CD14-positive monocyte (primary cell): ENCODE measurements around the gene MDN1. TPM values are rescaled to one million over a fixed set of nuclear protein-coding genes. Genes with fewer than 3 reads are reported as not detected.

ENCODE experiments used
- DNase-seq, 3 donors: peaks; one replicate each; pipeline ENCODE4 v3.0.0-alpha.2; 2011 to 2022
- H2AFZ ChIP-seq: 2 replicates; pipeline ENCODE4 v1.6.0; 2012; ENCODE audit warnings: mild to moderate bottlenecking, low read depth, low read length, inconsistent platforms; ENCODE audit not compliant: insufficient read depth, poor library complexity, severe bottlenecking
- H3K27ac ChIP-seq, 2 donors: 1 replicate in 1 of 2; 2 replicates in 1 of 2; pipeline ENCODE4 v1.5.1; 2012 to 2013; ENCODE audit warnings: low read length in 2 of 2, control low read depth in 1 of 2, inconsistent platforms in 1 of 2, low read depth in 1 of 2, mild to moderate bottlenecking in 1 of 2
- H3K27me3 ChIP-seq, 2 donors: one replicate each; pipeline versions ENCODE4 v1.6.0 to v1.6.1; 2011 to 2013; ENCODE audit warnings: low read length in 2 of 2; ENCODE audit not compliant: control insufficient read depth in 2 of 2, insufficient read depth in 2 of 2
- H3K36me3 ChIP-seq, 2 donors: replicated peaks in 1 of 2; 1 replicate in 1 of 2; 2 replicates in 1 of 2; pipeline versions ENCODE4 v1.5.1 to v1.6.1; 2012 to 2013; ENCODE audit warnings: low read length in 2 of 2, control low read depth in 1 of 2, inconsistent platforms in 1 of 2, mild to moderate bottlenecking in 1 of 2; ENCODE audit not compliant: insufficient read depth in 2 of 2, control insufficient read depth in 1 of 2
- H3K4me1 ChIP-seq, 2 donors: 1 replicate in 1 of 2; 2 replicates in 1 of 2; pipeline versions ENCODE4 v1.5.1 to v1.6.1; 2012 to 2013; ENCODE audit warnings: low read length in 2 of 2, control low read depth in 1 of 2, inconsistent platforms in 1 of 2, mild to moderate bottlenecking in 1 of 2, moderate library complexity in 1 of 2; ENCODE audit not compliant: insufficient read depth in 2 of 2, control insufficient read depth in 1 of 2
- H3K4me2 ChIP-seq: replicated peaks from 2 replicates; pipeline ENCODE3; 2012; ENCODE audit warnings: low read length, moderate library complexity, mild to moderate bottlenecking; ENCODE audit not compliant: poor library complexity, severe bottlenecking; ENCODE audit errors: extremely low read depth
- H3K4me3 ChIP-seq, 3 experiments: fragments of 200-600 bp in 1 of 3; sonication (generic) in 1 of 3; replicated peaks in 1 of 3; 1 replicate in 2 of 3; 2 replicates in 1 of 3; pipeline ENCODE4 v1.5.1; 2011 to 2013; ENCODE audit warnings: low read length in 3 of 3, mild to moderate bottlenecking in 3 of 3, control low read depth in 2 of 3, low read depth in 2 of 3, inconsistent platforms in 1 of 3, moderate library complexity in 1 of 3
- H3K79me2 ChIP-seq: 2 replicates; pipeline ENCODE4 v1.6.0; 2012; ENCODE audit warnings: mild to moderate bottlenecking, control low read depth, inconsistent platforms, low read length, moderate library complexity; ENCODE audit not compliant: insufficient read depth
- H3K9ac ChIP-seq: 2 replicates; pipeline ENCODE4 v1.6.0; 2017; ENCODE audit warnings: low read length, mild to moderate bottlenecking; ENCODE audit not compliant: insufficient read depth, poor library complexity, severe bottlenecking
- H3K9me3 ChIP-seq, 2 donors: replicated peaks in 1 of 2; 1 replicate in 1 of 2; 2 replicates in 1 of 2; pipeline versions ENCODE4 v1.5.1 to v1.6.1; 2012 to 2013; ENCODE audit warnings: low read length in 2 of 2, control low read depth in 1 of 2; ENCODE audit not compliant: control insufficient read depth in 1 of 2, insufficient read depth in 1 of 2
- H4K20me1 ChIP-seq: 2 replicates; pipeline ENCODE4 v1.6.0; 2012; ENCODE audit warnings: mild to moderate bottlenecking, low read length, control low read depth, moderate library complexity; ENCODE audit not compliant: insufficient read depth
- H3K27ac Mint-ChIP-seq, 7 donors: one replicate each; pipeline ENCODE4 v1.8.0; 2020; ENCODE audit warnings: mild to moderate bottlenecking in 7 of 7, mixed read lengths in 7 of 7, moderate library complexity in 6 of 7, inconsistent platforms in 2 of 7
- H3K27me3 Mint-ChIP-seq, 3 donors: one replicate each; pipeline ENCODE4 v1.8.0; 2021 to 2022; ENCODE audit warnings: low read depth in 3 of 3, mild to moderate bottlenecking in 3 of 3, mixed read lengths in 3 of 3, moderate library complexity in 3 of 3, inconsistent platforms in 1 of 3
- H3K36me3 Mint-ChIP-seq, 2 donors: one replicate each; pipeline ENCODE4 v1.8.0; 2020; ENCODE audit warnings: mixed read lengths in 2 of 2, inconsistent platforms in 1 of 2, mild to moderate bottlenecking in 1 of 2
- H3K4me1 Mint-ChIP-seq: one replicate; pipeline ENCODE4 v1.8.0; 2020; ENCODE audit warnings: mild to moderate bottlenecking, mixed read lengths
- H3K4me3 Mint-ChIP-seq, 2 donors: one replicate each; pipeline ENCODE4 v1.8.0; 2020; ENCODE audit warnings: mild to moderate bottlenecking in 2 of 2, mixed read lengths in 2 of 2, moderate library complexity in 1 of 2
- H3K9me3 Mint-ChIP-seq, 7 donors: one replicate each; pipeline ENCODE4 v1.8.0; 2020 to 2022; ENCODE audit warnings: mixed read lengths in 7 of 7, mild to moderate bottlenecking in 6 of 7, moderate library complexity in 6 of 7, inconsistent platforms in 2 of 7
- CTCF ChIP-seq: fragments of 200-600 bp; IDR thresholded peaks from one replicate; pipeline ENCODE4 v1.8.0; 2022; ENCODE audit warnings: antibody characterized with exemption, mild to moderate bottlenecking
- WGBS: methylation state at CpG from one replicate; pipeline ENCODE4 v1.1.5; 2013; ENCODE audit warnings: missing lambda C conversion rate; ENCODE audit not compliant: insufficient coverage; 5-methylcytosine and 5-hydroxymethylcytosine counted together
- intact Hi-C, 2 donors: fragments of 100-400 bp; cut with micrococcal nuclease; formaldehyde crosslinking; loops; one replicate each; pipeline versions ENCODE4 v1.15.0 to v1.15.1; 2023
- polyA plus RNA-seq, 3 donors: library from polyadenylated mRNA; depleted of rRNA in 1 of 3; unstranded in 2 of 3; stranded (reverse) in 1 of 3; fragments of 300-500 nt in 2 of 3; fragments of >200 nt in 1 of 3; fragmentation: Illumina TruSeq in 2 of 3; gene quantifications; 1 replicate in 2 of 3; 2 replicates in 1 of 3; pipeline ENCODE4 v1.2.3, GENCODE V29; 2012 to 2021

Gene MDN1
- polyA plus RNA-seq, 3 donors, result 0.61 to 6.6 (median 1.8) TPM

DNA sequence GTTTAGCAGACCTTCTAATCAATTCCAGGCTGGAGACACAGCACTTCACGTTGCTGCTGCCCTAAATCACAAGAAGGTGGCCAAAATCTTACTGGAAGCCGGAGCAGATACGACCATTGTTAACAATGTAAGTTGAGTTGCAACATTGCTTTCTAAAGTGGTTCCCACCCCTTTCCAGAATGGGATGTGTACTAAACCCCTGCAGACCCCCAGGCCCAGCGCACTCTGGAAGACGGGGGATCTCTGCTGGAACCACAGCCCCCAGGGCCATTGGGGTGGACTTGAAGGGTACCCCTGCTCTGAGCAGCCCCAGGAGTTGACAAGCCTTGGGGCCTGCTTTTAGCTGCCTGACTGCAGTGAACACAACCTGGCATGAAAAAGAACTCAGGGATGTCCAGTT lies 203.1 kb downstream of the MDN1 start:
- WGBS, result 93% methylated on average over 3 of the region's 5 CpGs
- no peak overlapping the region for H3K9ac ChIP-seq

GRCh38 chr6:89615882-89616281 lies 203.7 kb downstream of the MDN1 start:
- no peaks in the 10 kb centered on the region for H3K36me3 Mint-ChIP-seq

More for the DNA sequence above, 203.1 kb downstream of the MDN1 start:
- H3K27ac Mint-ChIP-seq, result no peak overlapping the region
- H3K27ac ChIP-seq, result no peak overlapping the region
- no peak overlapping the region for H3K4me3 ChIP-seq
- no peaks in the 10 kb centered on the region for H3K79me2 ChIP-seq
- DNase-seq, result no peak
- H3K9me3 ChIP-seq, result no peaks in the 10 kb centered on the region
- intact Hi-C loops, result no loop called here
- peaks cover 0 to 4% (median 0%) of the 10 kb centered on the region in 7 donors for H3K9me3 Mint-ChIP-seq
- no peak overlapping the region for H2AFZ ChIP-seq
- H3K4me2 ChIP-seq, result no peak overlapping the region
- no peaks in the 10 kb centered on the region for H3K36me3 ChIP-seq
- peaks cover 0 to 6% (median 4%) of the 10 kb centered on the region in 3 donors for H3K27me3 Mint-ChIP-seq
- TF ChIP-seq CTCF, result no peak
- H3K4me3 Mint-ChIP-seq, result no peak overlapping the region
- peaks cover 6% of the 10 kb centered on the region for H3K4me1 Mint-ChIP-seq
- H4K20me1 ChIP-seq, result no peaks in the 10 kb centered on the region
- H3K4me1 ChIP-seq, result no peaks in the 10 kb centered on the region
- no peaks in the 10 kb centered on the region for H3K27me3 ChIP-seq
- no peaks in the 10 kb centered on the region for H3K36me3 Mint-ChIP-seq

More at GRCh38 chr6:89615882-89616281, 203.7 kb downstream of the MDN1 start:
- H3K4me3 ChIP-seq, result no peak overlapping the region
- no peaks in the 10 kb centered on the region for H3K27me3 ChIP-seq
- H3K27ac ChIP-seq, result no peak overlapping the region
- H3K9ac ChIP-seq, result no peak overlapping the region
- peaks cover 0 to 4% (median 0%) of the 10 kb centered on the region in 7 donors for H3K9me3 Mint-ChIP-seq
- no peaks in the 10 kb centered on the region for H3K4me1 ChIP-seq
- no peak for TF ChIP-seq CTCF
- no peaks in the 10 kb centered on the region for H3K36me3 ChIP-seq
- H2AFZ ChIP-seq, result no peak overlapping the region
- no peaks in the 10 kb centered on the region for H3K9me3 ChIP-seq
- intact Hi-C loops, result no loop called here
- peaks cover 8% of the 10 kb centered on the region for H3K4me1 Mint-ChIP-seq
- H4K20me1 ChIP-seq, result no peaks in the 10 kb centered on the region
- no peak overlapping the region for H3K27ac Mint-ChIP-seq
- DNase-seq, result no peak
- no peak overlapping the region for H3K4me3 Mint-ChIP-seq
- no peaks in the 10 kb centered on the region for H3K79me2 ChIP-seq
- WGBS, result 100% methylated on average over 4 of the region's 5 CpGs
- H3K4me2 ChIP-seq, result no peak overlapping the region
- H3K27me3 Mint-ChIP-seq, result peaks cover 0 to 6% (median 4%) of the 10 kb centered on the region in 3 donors
